A549 (cell line): ENCODE data around the gene RBM47.

ENCODE experiments used
- BHLHE40 ChIP-seq: IDR thresholded peaks from 2 replicates; pipeline ENCODE4 v1.6.1; 2012; ENCODE audit warnings: low read depth, low read length, inconsistent platforms
- EP300 ChIP-seq, 2 experiments: fragments of >200 bp; sonication (Bioruptor Twin); formaldehyde crosslinking; IDR thresholded peaks; 2 replicates in 1 of 2; 3 replicates in 1 of 2; pipeline ENCODE4 v1.6.1; 2016 to 2017
- JUN ChIP-seq, 2 experiments: fragments of >200 bp; sonication (Bioruptor Twin); formaldehyde crosslinking; IDR thresholded peaks; 2 replicates in 1 of 2; 3 replicates in 1 of 2; pipeline ENCODE4 v1.6.1; 2016 to 2017
- MAZ ChIP-seq: fragments of 150-350 bp; IDR thresholded peaks from 2 replicates; pipeline ENCODE4 v1.6.1; 2014; ENCODE audit warnings: antibody characterized with exemption, low read depth, low read length, borderline replicate concordance
- POLR2A ChIP-seq: IDR thresholded peaks from 2 replicates; pipeline ENCODE4 v1.6.1; 2012; ENCODE audit warnings: mild to moderate bottlenecking, low read length

DNA sequence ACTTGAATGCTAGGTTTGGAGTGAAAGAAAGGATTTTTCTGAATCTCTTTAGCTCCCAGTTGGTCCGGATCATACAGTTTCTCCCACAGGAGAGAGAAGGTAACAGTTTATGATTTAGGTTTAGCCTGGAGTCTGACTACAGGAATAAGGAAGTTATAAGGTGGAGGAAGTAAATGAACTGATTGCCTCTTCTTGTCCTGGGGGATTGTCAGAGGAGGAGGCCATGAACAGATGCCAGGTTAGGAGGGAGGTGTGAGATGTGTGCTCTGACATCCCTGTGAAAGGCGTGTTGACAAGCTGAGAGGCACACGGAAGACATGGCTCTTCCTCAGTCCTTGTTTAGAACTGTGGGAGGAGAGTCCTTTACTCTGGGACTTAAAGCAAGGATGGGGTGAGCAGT is 230.1 kb downstream of the RBM47 start:
- TF ChIP-seq POLR2A (no peak), MAZ (no peak), BHLHE40 (no peak), JUN (IDR thresholded peaks at IDR 0.05) (no peak), EP300 (IDR thresholded peaks at IDR 0.05) (no peak)
